Stimulated activated naive CD8-positive, alpha-beta T cell treated with anti-CD3 and anti-CD28 coated beads, Interleukin-15, Interleukin-2, amounts not matched to agents 100 ng/mL and 50 ng/mL, for 24 hours (primary cell): ENCODE measurements around the gene RUNX3.
A peak's percentile ranks its signal among the peaks of the same experiment; 100 is the strongest.

Source experiments
- H3K27ac Mint-ChIP-seq: one replicate; pipeline ENCODE4 v1.8.0; 2021; ENCODE audit warnings: mild to moderate bottlenecking, mixed read lengths
- H3K27me3 Mint-ChIP-seq: one replicate; pipeline ENCODE4 v1.8.0; 2021; ENCODE audit warnings: mixed read lengths
- H3K36me3 Mint-ChIP-seq: one replicate; pipeline ENCODE4 v1.8.0; 2021; ENCODE audit warnings: low read depth, mixed read lengths
- H3K4me1 Mint-ChIP-seq: one replicate; pipeline ENCODE4 v1.8.0; 2021; ENCODE audit warnings: low read depth, mixed read lengths
- H3K4me3 Mint-ChIP-seq: one replicate; pipeline ENCODE4 v1.8.0; 2021; ENCODE audit warnings: mild to moderate bottlenecking, mixed read lengths
- H3K9me3 Mint-ChIP-seq: one replicate; pipeline ENCODE4 v1.8.0; 2021; ENCODE audit warnings: mixed read lengths

RUNX3 gene

DNA sequence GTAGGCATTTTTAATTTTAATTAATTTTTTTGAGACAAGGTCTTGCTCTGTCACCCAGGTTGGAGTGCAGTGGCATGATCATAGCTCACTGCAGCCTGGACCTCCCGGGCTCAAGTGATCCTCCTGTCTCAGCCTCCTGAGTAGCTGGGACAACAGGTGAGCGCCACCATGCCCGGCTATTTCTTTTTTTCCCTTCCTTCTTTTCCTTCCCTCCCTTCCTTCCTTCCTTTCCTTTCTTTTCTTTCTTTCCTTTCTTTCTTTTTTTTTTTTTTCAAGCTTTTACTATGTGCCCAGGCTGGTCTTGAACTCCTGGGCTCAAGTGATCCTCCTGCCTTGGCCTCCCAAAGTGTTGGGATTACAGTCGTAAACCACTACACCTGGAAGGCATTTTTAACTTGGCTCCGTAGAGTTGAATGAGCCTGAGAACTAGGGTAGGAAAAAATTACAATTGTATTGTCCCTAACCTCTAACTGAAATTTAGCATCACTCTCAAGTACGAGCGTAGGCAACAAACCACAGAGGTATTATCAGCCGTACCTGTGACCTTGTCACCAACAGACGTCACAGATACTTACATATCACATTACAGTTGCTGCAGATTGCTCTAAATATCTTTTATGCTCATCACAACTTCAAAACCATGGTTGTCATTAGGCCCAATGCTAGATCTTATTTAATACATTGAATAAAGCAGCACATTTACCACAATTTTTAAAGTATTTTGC, 8.0 kb downstream of the RUNX3 start:
- Mint-ChIP-seq H3K27ac (peak overlapping the region; percentile 98), H3K9me3 (no peaks in the 10 kb centered on the region), H3K36me3 (peaks cover 97% of the 10 kb centered on the region), H3K4me3 (peak overlapping the region; percentile 76), H3K27me3 (no peaks in the 10 kb centered on the region), H3K4me1 (peaks cover 98% of the 10 kb centered on the region)

- H3K36me3 Mint-ChIP-seq: peaks cover 91% of the 10 kb centered on the region
- H3K9me3 Mint-ChIP-seq: no peaks in the 10 kb centered on the region
- no peaks in the 10 kb centered on the region for H3K27me3 Mint-ChIP-seq
- peak overlapping the region; percentile 51 for H3K4me3 Mint-ChIP-seq
- peaks cover 98% of the 10 kb centered on the region for H3K4me1 Mint-ChIP-seq
- peak overlapping the region; percentile 98 for H3K27ac Mint-ChIP-seq
Observed at GRCh38 chr1:24921412-24921811, 8.7 kb downstream of the RUNX3 start.

GRCh38 chr1:24920533-24920925, 9.5 kb downstream of the RUNX3 start:
- H3K36me3 Mint-ChIP-seq: peaks cover 83% of the 10 kb centered on the region
- peaks cover 98% of the 10 kb centered on the region for H3K4me1 Mint-ChIP-seq
- peak overlapping the region; percentile 98 for H3K27ac Mint-ChIP-seq
- peak overlapping the region; percentile 24 for H3K4me3 Mint-ChIP-seq
- H3K9me3 Mint-ChIP-seq: no peaks in the 10 kb centered on the region
- no peaks in the 10 kb centered on the region for H3K27me3 Mint-ChIP-seq

DNA sequence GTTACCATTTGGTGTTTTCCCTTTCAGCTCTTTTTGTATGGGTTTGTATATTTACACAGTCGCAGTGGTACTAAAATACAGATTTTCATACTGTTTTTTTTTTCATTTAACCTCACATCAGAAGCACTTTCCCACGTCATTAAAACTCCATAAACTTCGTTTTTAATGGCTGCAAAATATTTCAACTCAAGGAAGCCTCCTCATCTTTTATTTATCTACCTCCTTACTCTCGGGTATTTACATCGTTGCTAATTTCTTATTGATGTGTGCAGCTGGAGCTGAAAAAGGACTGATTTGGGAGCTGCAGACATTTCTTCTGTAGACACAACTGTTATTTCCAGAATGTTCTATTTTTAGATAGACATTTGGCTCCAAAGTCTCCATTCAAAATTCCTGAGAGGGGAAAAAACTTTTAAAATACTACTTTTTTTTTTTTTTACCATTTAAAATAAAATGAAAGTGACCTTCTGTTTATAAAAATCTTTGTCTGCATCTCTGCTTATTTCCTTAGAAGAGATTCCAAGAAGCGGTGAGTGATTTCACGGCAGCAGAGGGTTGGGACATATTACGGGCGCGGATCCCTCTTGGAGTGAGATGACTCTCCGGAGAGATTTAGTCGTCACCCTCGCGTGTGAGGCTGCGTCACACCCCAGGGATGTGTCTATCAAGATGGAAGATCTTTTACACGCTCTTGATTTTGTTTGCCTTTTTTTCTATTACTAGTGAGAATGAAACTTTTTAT, 10.1 kb downstream of the RUNX3 start:
- Mint-ChIP-seq H3K4me1 (peaks cover 98% of the 10 kb centered on the region), H3K27me3 (no peaks in the 10 kb centered on the region), H3K9me3 (no peaks in the 10 kb centered on the region), H3K27ac (peak overlapping the region; percentile 98), H3K36me3 (peaks cover 83% of the 10 kb centered on the region), H3K4me3 (peak overlapping the region; percentile 57)

GRCh38 chr1:24918995-24919605, 11.0 kb downstream of the RUNX3 start:
- H3K27me3 Mint-ChIP-seq: no peaks in the 10 kb centered on the region
- peak overlapping the region; percentile 20 for H3K4me3 Mint-ChIP-seq
- H3K4me1 Mint-ChIP-seq: peaks cover 95% of the 10 kb centered on the region
- H3K27ac Mint-ChIP-seq: peak overlapping the region; percentile 98
- H3K36me3 Mint-ChIP-seq: peaks cover 78% of the 10 kb centered on the region
- H3K9me3 Mint-ChIP-seq: no peaks in the 10 kb centered on the region

DNA sequence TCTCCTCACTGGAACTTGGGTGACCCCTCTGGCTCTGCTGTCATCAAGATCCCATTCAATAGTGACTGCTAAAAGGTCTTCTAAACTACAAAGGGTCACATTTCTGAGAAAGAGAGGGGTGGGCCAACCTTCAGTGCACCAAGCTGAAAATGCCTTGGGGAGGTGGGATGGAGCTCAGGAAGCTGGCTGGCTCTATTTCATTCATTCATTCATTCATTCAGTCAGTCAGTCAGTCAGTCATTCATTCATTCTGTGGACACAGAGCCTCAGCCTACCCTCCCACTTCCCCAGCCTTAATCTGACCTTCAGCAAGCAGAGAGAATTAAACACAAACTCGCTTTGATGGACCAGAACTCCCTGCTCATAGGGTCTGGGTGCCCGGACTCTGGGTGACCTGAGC, 11.7 kb downstream of the RUNX3 start:
- H3K36me3 Mint-ChIP-seq: peaks cover 75% of the 10 kb centered on the region
- H3K27me3 Mint-ChIP-seq: no peaks in the 10 kb centered on the region
- H3K4me3 Mint-ChIP-seq: peak overlapping the region; percentile 20
- peaks cover 95% of the 10 kb centered on the region for H3K4me1 Mint-ChIP-seq
- peak overlapping the region; percentile 80 for H3K27ac Mint-ChIP-seq
- no peaks in the 10 kb centered on the region for H3K9me3 Mint-ChIP-seq

DNA sequence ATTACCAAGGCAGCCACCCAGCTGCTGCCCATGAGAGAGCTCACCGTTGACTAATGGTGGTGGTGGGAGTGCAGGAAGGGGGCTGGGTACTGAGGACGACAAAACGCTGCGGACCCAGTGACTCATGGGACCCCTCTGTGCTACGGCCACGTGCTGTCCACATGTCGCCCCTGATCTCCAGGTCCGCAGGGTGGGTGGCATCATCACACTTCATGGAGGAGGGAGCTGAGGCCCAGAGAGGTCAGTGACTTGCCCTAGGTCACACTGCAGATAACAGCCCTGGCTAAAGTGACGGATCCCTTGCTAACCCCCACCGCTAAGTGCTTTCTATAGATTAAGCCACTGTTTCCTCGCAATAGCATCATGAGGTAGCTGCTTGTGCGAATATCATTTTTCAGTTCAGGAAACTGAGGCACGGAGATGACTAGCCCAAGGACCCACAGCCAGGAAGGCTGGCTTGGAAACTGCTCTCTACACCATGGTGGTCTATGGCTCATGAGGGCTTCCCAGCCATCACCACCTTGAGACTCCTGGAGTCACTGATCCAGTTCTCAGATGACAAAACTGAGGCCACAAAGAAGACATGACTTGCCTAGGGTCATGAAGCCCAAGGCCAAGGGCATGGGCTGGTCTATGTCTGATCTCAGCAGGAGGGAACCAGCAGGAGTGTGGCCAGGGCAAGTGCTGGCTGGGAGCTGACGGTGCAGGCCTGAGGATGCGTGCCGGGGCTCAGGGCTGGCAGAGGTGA, 12.6 kb downstream of the RUNX3 start:
- Mint-ChIP-seq H3K27ac (peak overlapping the region; percentile 71), H3K9me3 (no peaks in the 10 kb centered on the region), H3K4me1 (peaks cover 95% of the 10 kb centered on the region), H3K4me3 (peak overlapping the region; percentile 26), H3K36me3 (peaks cover 69% of the 10 kb centered on the region), H3K27me3 (no peaks in the 10 kb centered on the region)

DNA sequence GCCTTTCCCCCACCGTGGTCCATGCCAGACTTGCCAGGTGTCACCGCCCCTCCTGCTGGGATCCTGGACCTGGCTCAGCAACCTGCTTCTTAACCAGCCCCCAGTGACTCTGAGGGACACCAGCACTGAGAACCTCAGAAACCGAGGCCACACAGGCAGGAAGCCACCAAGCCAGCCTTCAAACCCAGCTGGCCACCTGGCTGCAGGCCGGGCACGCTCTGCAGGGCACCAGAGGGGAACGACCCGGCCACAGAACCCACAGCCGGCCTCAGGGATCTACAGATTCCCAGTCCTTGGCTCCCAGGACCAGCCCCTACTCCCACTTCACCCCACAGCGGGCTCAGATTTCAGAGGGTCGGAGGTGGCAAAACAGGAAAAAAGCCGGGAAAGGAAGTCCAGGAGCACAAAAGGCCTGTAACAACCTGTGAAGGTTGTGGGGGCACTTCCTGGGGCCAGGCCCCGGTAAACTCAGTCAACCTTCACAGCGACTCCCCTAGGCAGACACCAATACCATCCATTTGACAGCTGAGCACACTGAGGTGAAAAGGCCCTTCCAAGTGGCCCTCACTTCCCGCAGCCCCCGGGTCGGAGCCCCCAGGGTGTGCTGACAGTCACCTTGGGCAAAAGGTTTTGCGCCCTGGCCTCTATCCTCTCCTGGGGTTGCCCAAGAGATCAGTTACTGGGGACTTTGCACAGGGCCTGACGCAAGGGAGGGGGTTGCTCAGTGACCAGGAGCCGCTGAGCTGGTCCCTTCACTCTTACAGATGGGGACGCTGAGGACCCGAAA, 14.1 kb downstream of the RUNX3 start:
- H3K27me3 Mint-ChIP-seq: no peaks in the 10 kb centered on the region
- peak overlapping the region; percentile 13 for H3K4me3 Mint-ChIP-seq
- H3K4me1 Mint-ChIP-seq: peaks cover 95% of the 10 kb centered on the region
- H3K9me3 Mint-ChIP-seq: no peaks in the 10 kb centered on the region
- H3K36me3 Mint-ChIP-seq: peaks cover 71% of the 10 kb centered on the region
- H3K27ac Mint-ChIP-seq: peak overlapping the region; percentile 36

- peaks cover 69% of the 10 kb centered on the region for H3K36me3 Mint-ChIP-seq
- H3K4me3 Mint-ChIP-seq: peak overlapping the region; percentile 37
- H3K27me3 Mint-ChIP-seq: no peaks in the 10 kb centered on the region
- peaks cover 94% of the 10 kb centered on the region for H3K4me1 Mint-ChIP-seq
- H3K27ac Mint-ChIP-seq: peak overlapping the region; percentile 87
- H3K9me3 Mint-ChIP-seq: no peaks in the 10 kb centered on the region
Observed at GRCh38 chr1:24914226-24915069, 15.6 kb downstream of the RUNX3 start.

DNA sequence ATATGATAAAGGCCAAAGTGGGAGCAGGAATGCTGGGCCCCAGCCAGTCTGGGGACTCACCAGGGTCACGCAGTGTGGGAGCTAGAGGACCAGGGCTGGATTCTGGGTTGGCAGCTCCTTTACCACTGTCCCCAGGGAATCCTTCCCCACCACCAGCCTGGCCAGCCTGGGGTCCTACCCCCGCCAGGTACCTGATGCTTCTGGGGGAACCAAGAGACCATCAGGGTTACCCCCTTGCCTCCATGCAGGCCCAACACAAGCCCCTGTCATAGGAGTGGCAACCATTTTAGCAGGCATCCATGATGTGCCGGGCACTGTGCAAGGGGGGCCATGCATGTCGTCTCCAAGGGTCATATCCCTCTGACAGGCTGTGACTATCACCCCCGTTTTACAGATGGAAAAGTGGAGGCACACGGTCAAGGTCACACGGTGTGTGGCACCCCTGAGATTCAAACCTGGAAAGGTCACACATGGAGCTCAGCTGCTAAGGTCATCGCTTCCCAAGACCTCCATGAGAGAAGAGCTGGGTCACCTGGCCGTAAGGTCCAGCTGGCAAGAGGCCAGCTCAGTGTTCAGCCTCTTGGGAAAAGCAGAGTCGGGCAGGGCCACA, 16.4 kb downstream of the RUNX3 start:
- no peaks in the 10 kb centered on the region for H3K9me3 Mint-ChIP-seq
- peak overlapping the region; percentile 95 for H3K27ac Mint-ChIP-seq
- peaks cover 69% of the 10 kb centered on the region for H3K36me3 Mint-ChIP-seq
- peak overlapping the region; percentile 37 for H3K4me3 Mint-ChIP-seq
- no peaks in the 10 kb centered on the region for H3K27me3 Mint-ChIP-seq
- peaks cover 92% of the 10 kb centered on the region for H3K4me1 Mint-ChIP-seq

GRCh38 chr1:24913274-24913604, 16.8 kb downstream of the RUNX3 start:
- H3K4me3 Mint-ChIP-seq: peak overlapping the region; percentile 20
- H3K9me3 Mint-ChIP-seq: no peaks in the 10 kb centered on the region
- H3K4me1 Mint-ChIP-seq: peaks cover 91% of the 10 kb centered on the region
- H3K27ac Mint-ChIP-seq: peak overlapping the region; percentile 95
- peaks cover 69% of the 10 kb centered on the region for H3K36me3 Mint-ChIP-seq
- no peaks in the 10 kb centered on the region for H3K27me3 Mint-ChIP-seq

GRCh38 chr1:24912376-24913273, 17.5 kb downstream of the RUNX3 start:
- Mint-ChIP-seq H3K4me3 (peak overlapping the region; percentile 20), H3K36me3 (peaks cover 69% of the 10 kb centered on the region)

More at GRCh38 chr1:24912376-24913273, 17.5 kb downstream of the RUNX3 start:
- Mint-ChIP-seq H3K27me3 (no peaks in the 10 kb centered on the region), H3K27ac (peak overlapping the region; percentile 95), H3K4me1 (peaks cover 91% of the 10 kb centered on the region), H3K9me3 (no peaks in the 10 kb centered on the region)
